Right renal cortex interstitium (tissue), 3 donors: Measurements from ENCODE around the gene SELE. TPM values are rescaled to one million over a fixed set of nuclear protein-coding genes. Genes with fewer than 3 reads are reported as not detected.
"Not testable (repeated sequence)": the region's sequence is repeated elsewhere in the genome, so short reads cannot be mapped to it uniquely, and the experiment has no call there.

Source experiments
- DNase-seq, 3 donors: peaks; one replicate each; pipeline ENCODE4 v3.0.0-alpha.2; 2013; ENCODE audit warnings: low read depth in 3 of 3, low spot score in 2 of 3
- polyA plus RNA-seq, 3 donors: library from polyadenylated mRNA; unstranded; fragments of 120-200 nt; gene quantifications; one replicate each; pipeline ENCODE4 v1.2.1, GENCODE V29; 2013; ENCODE audit not compliant: insufficient read length in 3 of 3

Gene SELE
- polyA plus RNA-seq, 3 donors = 0.44 to 0.87 (median 0.67) TPM

GRCh38 chr1:169724168-169724567 is 9.7 kb downstream of the SELE start:
- DNase-seq = no peak

DNA sequence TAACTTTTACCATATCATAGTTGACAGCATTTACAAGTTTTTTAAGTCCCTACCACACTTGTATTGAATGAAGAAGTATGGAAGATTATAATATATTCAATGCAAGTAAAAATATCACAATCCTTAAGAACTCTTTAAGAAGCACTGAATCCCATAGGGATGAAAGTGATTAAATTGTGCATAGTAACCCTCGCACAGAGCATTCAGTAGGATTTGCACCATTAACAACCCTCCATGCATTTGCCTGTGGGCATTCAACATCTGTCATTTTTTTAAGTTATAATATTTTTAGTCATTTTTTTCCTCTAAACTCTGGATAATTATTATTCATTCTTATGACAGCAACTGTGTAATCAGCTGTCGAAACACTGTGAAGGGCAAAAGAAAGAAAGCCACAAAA is 10.1 kb downstream of the SELE start:
- no peak for DNase-seq

DNA sequence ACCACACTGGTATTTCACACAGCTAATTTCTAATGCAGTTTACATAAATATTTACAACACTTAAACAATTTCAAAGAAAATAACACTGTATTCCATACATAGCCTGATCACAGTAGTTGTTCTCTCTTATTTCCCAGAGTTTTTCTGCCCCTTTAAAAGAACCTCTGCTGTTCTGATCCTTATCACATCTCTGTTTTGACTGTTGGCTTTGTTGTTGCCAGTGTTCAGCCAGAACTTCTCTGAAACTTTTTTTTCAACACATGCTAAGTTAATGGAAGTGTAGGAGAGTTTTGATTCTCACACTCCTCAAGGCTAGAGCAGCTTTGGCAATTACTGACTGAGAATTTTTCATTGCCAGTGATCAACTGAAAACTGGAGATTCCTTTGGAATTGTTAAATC is 11.1 kb downstream of the SELE start:
- no peak for DNase-seq

GRCh38 chr1:169715100-169715499 is 18.8 kb downstream of the SELE start:
- not testable (repeated sequence) for DNase-seq

DNA sequence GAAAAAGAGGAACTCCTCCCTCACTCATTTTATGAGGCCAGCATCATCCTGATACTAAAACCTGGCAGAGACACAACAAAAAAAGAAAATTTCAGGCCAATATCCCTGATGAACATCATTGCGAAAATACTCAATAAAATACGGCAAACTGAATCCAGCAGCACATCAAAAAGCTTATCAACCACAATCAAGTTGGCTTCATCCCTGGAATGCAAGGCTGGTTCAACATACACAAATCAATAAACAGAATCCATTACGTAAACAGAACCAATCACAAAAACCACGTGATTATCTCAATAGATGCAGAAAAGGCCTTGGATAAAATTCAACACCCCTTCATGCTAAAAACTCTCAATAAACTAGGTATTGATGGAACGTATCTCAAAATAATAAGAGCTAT is 20.8 kb downstream of the SELE start:
- not testable (repeated sequence) for DNase-seq

DNA sequence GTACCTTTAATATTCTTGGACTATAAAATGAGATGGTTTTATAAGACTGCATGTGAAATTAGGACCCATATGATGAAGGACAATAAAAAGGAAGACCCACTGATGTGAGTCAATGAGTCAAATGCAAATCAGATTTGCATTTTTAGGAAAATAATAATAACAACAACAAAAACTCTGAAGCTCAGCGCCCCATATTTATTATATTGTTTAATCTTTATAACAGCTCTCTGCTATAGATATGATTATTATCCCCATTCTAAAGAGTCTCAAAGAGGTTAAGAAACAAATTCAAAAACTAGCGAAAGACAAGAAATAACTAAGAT is 21.6 kb downstream of the SELE start:
- no peak for DNase-seq

DNA sequence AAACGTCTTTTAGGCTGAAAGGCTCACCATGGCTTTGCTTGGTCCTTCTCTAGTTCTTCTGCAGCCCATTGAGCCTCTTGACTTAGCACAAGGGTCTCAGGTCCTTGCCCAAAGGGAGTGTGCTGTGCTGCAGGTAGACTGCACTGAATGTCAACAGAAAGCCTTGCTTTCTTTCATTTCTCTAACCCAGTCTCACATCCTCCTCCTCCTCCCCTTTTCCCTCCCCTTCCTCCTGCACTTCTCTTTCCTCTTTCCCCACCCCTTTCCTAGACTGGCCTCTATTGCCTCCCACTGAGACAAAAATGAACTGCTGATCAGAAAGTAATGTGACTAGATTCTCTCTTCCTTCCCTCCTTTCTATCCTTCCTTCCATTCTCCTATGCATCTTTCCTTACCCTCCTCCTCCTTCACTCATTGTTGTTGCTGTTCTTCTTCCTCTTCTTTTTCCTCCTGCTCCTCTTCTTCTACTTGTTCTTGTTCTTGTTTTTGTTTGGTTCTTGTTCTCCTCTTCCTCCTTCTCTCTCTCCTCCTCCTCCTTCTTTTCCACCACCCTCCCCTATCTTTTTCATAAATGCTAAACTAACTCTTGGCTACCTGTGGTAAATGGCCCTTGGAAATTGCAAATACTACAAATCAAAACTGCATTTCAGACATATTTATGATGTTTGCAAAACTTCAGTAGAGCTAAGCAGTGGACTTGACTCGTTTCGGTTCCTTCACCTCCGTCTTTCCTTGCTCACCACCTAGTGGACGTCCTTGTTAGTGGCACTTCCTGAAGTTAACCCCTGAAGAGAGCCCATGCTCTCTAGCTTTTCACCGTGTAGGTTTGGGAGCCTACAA is 22.2 kb downstream of the SELE start, which contains the start of gene SELL:
TSS of gene SELL (minus strand) at position 152 of the 840 bp plus-strand sequence. CDS start at position 30, 122 bp downstream.
- peak; percentile 15 to 29 (median 25) for DNase-seq

DNA sequence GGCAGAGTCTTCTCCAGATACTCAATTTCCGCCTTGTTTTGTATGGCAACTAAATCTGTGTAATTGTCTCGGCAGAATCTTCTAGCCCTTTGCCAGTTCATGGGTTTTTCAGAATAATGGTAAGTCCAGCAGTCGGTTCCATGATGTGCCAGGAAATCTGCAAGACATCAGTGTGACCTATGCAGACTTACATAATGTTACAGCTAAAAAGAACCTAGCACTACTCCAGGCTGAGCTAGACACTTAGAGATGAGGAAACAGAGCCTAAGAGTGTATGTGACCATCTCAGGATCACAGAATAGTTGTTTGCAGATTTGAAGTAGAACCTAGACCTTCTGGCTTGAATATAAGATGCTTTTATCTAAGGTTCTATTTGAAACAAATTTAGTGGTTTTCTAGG is 25.2 kb downstream of the SELE start:
- no peak for DNase-seq

- DNase-seq = no peak
Measured at GRCh38 chr1:169707912-169708604, 25.8 kb downstream of the SELE start.

DNA sequence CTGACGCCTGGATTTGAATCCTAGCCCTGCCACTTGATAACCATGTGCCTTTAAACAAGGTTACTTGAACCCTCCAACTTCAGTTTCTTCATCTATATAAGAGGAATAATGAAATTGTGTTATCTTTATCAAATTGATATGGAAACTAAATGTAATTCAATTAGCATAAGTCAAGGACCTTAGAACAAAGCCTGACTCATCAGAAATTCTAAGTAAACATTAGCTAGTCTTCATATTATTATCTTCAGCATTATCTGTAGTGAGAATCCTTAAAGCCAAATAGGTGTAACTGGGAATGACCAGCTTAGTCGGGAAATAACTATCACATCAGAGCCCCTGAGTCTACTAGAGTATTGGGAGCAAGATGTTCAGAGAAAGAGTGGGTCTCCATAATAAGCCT is 29.1 kb downstream of the SELE start:
- no peak for DNase-seq

GRCh38 chr1:169701261-169702005 is 32.4 kb downstream of the SELE start:
- no peak for DNase-seq

DNA sequence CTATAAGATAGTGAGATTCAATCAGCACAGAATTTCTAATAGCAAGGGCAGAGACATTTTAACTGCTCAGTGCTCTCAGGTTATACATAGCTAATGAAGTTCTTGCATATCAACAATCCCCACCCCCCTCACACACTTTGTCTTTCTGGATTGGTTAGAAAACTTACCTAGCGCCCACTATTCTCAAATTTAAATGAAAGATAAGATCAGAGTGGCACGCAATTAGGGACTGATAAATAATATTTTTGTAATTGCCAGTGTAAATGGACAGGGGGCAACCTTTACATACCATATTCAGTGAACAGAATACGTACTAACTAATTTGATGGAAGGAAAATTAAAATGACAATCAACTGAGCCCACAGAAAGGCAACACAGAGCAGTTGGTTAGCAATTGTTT is 34.2 kb downstream of the SELE start:
- no peak for DNase-seq

DNA sequence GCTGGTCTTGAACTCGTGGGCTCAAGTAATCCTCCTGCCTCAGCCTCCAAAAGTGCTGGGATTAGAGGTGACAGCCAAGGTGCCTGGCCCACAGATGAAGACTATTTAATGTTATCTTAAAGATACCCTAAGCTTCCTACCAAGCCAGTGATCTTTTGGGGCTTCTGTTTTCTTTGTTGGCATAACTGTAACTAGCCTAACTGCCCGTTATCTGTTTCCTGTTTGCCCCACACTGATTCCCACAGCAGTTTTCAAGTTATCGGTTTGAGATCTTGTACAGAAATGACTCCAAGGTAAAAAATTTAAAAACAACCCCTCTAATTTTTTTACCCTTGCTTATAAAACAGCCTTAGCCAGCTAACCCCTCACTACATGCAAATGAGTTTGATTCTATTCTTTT is 34.9 kb downstream of the SELE start:
- DNase-seq = no peak

DNA sequence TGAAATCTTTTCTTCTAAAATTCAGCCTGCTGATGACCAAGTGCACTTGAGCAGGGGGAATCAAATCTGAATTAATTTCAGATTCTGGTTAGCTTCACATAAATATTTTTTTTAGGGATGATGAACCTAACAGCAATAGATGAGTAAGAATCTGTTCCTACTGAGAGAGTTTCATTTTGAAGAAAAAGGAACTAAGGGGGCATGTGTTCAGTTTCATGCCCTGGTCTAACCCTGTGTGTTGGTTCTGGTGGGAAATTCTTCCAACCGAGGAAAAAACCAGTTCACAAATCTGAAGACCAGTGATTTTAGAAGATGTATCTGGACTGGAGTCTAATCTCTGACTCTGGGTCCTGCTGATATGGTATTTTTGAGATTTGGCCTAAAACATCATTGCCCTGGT is 36.1 kb downstream of the SELE start:
- no peak for DNase-seq

DNA sequence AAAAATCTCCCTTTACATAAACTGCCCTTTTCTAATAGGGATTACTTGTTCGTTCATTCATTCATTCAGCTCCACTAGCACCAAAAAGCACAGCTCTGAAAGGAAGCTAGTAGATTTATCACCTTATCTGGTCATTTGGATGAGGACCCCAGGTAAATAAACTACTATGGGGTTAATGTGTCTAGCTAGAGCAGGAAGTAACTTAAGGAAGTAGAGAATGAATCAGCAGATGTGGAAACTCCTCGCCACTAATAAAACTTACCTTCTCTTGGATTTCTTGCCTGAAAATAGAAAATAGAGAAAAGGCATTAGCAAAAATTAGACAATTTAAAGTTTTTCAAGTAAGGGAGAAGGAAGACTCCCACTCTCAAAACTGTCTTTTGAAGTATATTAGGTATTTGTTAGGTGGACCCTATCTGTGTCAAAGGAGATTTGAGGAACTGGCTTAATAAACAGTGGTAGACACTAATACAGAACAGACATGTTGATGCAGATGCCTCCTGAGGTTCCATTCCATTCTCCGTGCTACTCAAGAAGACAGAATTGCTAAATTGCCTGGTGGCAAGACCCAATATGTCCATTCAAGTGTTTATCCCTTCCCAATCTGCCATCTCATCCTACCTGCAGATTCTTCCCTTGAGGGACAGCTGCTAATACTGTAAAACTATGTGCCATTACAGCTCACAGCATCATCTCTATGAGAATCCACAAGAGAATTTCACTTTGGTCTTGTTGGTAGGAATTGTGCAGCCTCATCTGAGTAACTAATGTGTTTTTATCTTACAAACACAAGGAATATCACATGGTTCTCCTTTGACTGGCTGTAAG is 37.4 kb downstream of the SELE start:
- no peak for DNase-seq

- DNase-seq = no peak
Measured at GRCh38 chr1:169694304-169695075, 39.4 kb downstream of the SELE start.

GRCh38 chr1:169692756-169693460 is 41.0 kb downstream of the SELE start:
- no peak for DNase-seq

DNA sequence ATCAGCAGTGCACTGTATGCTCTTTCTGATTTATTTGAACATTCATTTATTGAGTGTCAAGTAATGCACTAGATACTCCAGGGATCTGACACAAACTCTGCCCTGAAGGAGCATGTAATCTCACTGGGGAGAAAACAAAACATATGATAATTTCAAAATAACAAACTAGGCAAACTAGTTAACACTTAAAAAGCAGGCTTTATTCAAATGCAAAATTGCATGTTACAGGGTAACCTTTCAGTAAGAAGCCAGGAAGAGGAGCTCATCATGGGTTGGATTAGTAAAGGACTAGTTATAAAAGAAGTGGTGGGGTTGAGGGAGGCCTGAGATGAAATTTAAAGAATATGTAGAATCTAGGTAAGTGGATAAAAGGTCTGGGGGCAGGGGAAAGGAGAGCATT is 43.4 kb downstream of the SELE start:
- no peak for DNase-seq

- no peak for DNase-seq
Measured at GRCh38 chr1:169689395-169689794, 44.5 kb downstream of the SELE start.
